ENCODE results near the gene UTP14A. TPM values are rescaled to one million over a fixed set of nuclear protein-coding genes. Genes with fewer than 3 reads are reported as not detected.
A peak's percentile ranks its signal among the peaks of the same experiment; 100 is the strongest.

UTP14A gene
- total RNA-seq, 1 donor from 2014 or later: 9.7 TPM

GRCh38 chrX:129900054-129900453 is 5.9 kb upstream of the UTP14A start:
- DNase-seq (ENCODE audit: low read depth): no peak
- H3K4me3 ChIP-seq (ENCODE audit: low read depth, low read length): no peak overlapping the region
- TF ChIP-seq, protein P1, sequence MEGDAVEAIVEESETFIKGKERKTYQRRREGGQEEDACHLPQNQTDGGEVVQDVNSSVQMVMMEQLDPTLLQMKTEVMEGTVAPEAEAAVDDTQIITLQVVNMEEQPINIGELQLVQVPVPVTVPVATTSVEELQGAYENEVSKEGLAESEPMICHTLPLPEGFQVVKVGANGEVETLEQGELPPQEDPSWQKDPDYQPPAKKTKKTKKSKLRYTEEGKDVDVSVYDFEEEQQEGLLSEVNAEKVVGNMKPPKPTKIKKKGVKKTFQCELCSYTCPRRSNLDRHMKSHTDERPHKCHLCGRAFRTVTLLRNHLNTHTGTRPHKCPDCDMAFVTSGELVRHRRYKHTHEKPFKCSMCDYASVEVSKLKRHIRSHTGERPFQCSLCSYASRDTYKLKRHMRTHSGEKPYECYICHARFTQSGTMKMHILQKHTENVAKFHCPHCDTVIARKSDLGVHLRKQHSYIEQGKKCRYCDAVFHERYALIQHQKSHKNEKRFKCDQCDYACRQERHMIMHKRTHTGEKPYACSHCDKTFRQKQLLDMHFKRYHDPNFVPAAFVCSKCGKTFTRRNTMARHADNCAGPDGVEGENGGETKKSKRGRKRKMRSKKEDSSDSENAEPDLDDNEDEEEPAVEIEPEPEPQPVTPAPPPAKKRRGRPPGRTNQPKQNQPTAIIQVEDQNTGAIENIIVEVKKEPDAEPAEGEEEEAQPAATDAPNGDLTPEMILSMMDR (conservative IDR thresholded peaks at IDR 0.05; ENCODE audit: low read depth, low read length): no peak

DNA sequence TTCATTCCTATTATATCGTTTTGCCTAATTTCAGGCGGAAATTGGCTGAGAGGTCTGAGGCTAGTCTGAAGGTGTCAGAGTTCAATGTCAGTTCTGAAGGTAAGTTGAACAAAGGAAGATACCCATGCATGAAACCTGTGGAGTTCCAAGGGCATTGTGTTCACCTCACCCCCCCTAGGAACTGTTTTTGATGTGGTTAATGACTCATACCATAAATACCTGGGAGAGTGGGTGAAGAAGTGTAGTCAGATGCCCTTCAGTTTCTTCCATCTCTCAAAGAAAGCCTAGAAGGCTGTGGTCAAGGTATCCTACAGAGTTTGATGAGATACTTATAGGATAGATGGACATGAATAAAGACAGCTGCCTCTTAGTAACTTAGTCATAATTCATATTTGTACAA is 2.7 kb downstream of the UTP14A start:
- TF ChIP-seq, protein P1 (conservative IDR thresholded peaks at IDR 0.05; ENCODE audit: low read depth, low read length): no peak
- no peak for DNase-seq (ENCODE audit: low read depth)
- H3K4me3 ChIP-seq (ENCODE audit: low read depth, low read length): no peak overlapping the region

DNA sequence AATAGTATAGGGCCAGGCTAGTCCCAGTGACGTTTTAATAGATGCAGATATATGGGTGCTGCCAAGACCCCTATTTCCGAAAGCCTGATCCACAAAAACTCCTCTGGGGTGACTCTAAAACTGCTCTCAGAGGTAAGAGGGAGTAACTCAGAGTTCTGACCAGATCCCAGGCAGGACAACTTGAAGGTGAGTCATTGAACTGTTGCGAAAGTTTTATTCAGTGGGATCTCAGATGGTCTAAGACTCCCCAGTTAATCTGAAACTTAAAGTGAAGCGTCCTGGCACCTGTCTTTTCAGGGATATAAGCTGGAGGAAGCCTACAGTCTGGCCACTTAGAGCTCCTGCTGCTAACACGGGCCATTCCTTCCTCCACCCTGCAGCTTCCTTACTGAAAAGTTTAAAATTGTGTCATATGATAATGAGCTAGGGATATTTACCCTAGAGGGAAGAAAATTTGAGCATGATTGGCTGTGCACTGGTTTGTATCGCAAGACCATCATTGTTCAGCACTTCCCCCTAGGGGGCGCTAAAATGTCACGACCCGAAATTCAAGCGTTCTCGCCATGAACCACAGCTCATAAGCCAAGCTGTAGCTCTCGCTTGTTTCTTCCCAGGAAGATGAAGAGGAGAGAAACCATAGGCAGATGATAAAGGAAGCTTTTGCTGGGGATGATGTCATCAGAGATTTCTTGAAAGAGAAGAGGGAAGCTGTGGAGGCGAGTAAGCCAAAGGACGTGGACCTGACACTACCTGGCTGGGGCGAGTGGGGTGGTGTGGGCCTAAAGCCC is 19.5 kb downstream of the UTP14A start:
- no peak for DNase-seq (ENCODE audit: low read depth)
- H3K4me3 ChIP-seq (ENCODE audit: low read depth, low read length): no peak overlapping the region
- TF ChIP-seq, protein P1 (conservative IDR thresholded peaks at IDR 0.05; ENCODE audit: low read depth, low read length): peak; percentile 66

GRCh38 chrX:129930941-129931410 is 25.0 kb downstream of the UTP14A start:
- no peak for DNase-seq (ENCODE audit: low read depth)
- TF ChIP-seq, protein P1 (conservative IDR thresholded peaks at IDR 0.05; ENCODE audit: low read depth, low read length): no peak
- H3K4me3 ChIP-seq (ENCODE audit: low read depth, low read length): peak overlapping the region; percentile 53

GRCh38 chrX:129931411-129932015 is 25.5 kb downstream of the UTP14A start:
- no peak for DNase-seq (ENCODE audit: low read depth)
- TF ChIP-seq, protein P1 (conservative IDR thresholded peaks at IDR 0.05; ENCODE audit: low read depth, low read length): no peak
- H3K4me3 ChIP-seq (ENCODE audit: low read depth, low read length): peak overlapping the region; percentile 61

GRCh38 chrX:129932016-129932820 is 26.3 kb downstream of the UTP14A start:
- DNase-seq (ENCODE audit: low read depth): no peak
- peak overlapping the region; percentile 61 for H3K4me3 ChIP-seq (ENCODE audit: low read depth, low read length)

More at GRCh38 chrX:129932016-129932820, 26.3 kb downstream of the UTP14A start:
- TF ChIP-seq, protein P1 (conservative IDR thresholded peaks at IDR 0.05; ENCODE audit: low read depth, low read length): no peak
